ENCODE results near the gene PRRT1B. TPM values are rescaled to one million over a fixed set of nuclear protein-coding genes. Genes with fewer than 3 reads are reported as not detected.

Gene PRRT1B
- total and polyA plus RNA-seq, 9 of the 15 experiments (the other 6 are each of a cell fraction or from before 2014, with no cell fraction given): not detected

DNA sequence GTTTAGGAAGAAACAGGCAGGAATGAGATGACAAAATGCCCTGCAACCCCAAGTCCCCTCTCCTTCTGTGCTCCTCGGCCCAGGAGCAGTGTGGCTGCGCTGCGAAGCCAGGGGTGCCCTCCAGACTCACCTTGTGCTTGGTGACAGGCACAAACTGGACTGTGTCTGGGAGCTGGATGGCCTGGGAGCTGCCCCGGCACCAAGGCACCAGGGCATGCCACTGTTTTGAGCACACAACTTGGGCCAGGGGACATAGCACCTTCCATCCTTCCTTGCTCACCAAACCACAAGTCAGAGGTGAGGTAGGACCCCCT is 51.1 kb downstream of the PRRT1B start (continued):
- TF ChIP-seq, protein P1, sequence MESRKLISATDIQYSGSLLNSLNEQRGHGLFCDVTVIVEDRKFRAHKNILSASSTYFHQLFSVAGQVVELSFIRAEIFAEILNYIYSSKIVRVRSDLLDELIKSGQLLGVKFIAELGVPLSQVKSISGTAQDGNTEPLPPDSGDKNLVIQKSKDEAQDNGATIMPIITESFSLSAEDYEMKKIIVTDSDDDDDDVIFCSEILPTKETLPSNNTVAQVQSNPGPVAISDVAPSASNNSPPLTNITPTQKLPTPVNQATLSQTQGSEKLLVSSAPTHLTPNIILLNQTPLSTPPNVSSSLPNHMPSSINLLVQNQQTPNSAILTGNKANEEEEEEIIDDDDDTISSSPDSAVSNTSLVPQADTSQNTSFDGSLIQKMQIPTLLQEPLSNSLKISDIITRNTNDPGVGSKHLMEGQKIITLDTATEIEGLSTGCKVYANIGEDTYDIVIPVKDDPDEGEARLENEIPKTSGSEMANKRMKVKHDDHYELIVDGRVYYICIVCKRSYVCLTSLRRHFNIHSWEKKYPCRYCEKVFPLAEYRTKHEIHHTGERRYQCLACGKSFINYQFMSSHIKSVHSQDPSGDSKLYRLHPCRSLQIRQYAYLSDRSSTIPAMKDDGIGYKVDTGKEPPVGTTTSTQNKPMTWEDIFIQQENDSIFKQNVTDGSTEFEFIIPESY (CRISPR knock-in tag; IDR thresholded peaks at IDR 0.05): no peak
- TF ChIP-seq, protein P2, sequence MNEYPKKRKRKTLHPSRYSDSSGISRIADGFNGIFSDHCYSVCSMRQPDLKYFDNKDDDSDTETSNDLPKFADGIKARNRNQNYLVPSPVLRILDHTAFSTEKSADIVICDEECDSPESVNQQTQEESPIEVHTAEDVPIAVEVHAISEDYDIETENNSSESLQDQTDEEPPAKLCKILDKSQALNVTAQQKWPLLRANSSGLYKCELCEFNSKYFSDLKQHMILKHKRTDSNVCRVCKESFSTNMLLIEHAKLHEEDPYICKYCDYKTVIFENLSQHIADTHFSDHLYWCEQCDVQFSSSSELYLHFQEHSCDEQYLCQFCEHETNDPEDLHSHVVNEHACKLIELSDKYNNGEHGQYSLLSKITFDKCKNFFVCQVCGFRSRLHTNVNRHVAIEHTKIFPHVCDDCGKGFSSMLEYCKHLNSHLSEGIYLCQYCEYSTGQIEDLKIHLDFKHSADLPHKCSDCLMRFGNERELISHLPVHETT (CRISPR knock-in tag; conservative IDR thresholded peaks at IDR 0.05 in 1 of 2, IDR thresholded peaks at IDR 0.05 in 1 of 2): no peak

DNA sequence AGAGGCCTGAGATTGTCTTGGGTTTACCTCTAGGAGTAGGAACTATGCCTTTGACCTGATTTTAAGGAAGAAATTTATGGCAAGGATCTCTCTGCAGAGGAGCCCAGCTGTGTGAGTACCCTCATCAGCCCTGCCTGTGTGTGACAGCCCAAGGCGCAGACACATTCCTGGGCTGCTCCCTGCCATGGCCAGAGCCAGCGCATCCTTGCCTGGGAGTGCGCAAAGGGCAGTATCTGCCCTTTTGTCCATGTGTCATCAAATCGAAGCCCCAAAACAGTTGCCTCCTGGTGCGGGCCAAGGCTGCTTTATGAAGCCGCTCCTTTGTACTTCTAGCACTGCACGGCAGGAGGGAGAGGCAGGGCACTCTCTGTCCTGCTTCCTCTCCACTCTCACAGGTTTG is 51.9 kb downstream of the PRRT1B start:
- H3K9me1 ChIP-seq (ENCODE audit: control insufficient read depth, insufficient read depth, low read length): no peaks in the 10 kb centered on the region
- BruUV-seq (replicated peaks): no TSS peak
- no peak overlapping the region for H2AFZ ChIP-seq (ENCODE audit: low read depth, low read length)
- FAIRE-seq: no peak
- no peaks in the 10 kb centered on the region for H3K79me2 ChIP-seq (ENCODE audit: control insufficient read depth, insufficient read depth, low read length)
- peak overlapping the region in 1 of 2 experiments; percentile 50; a peak in 2 of 4 replicates for H3K9ac ChIP-seq (ENCODE audit: insufficient read depth in 1 of 2, low read depth in 2 of 2, low read length in 2 of 2)
- no peaks in the 10 kb centered on the region for H4K20me1 ChIP-seq (replicated peaks; ENCODE audit: control insufficient read depth, insufficient read depth, low read length)
- no peaks in the 10 kb centered on the region for H3K9me3 ChIP-seq (replicated peaks; ENCODE audit: control insufficient read depth, insufficient read depth, low read depth, low read length)
- ChIA-PET POLR2A (interaction anchor here (0.6 to 0.9 kb wide), 2 partner anchors 8 to 141 kb away, joined by 4 to 5 read pairs; no protein-coding TSS in a partner anchor), CTCF (ENCODE audit: low intra/inter-chr PET ratio) (no interaction called here)
- H3K4me1 ChIP-seq (replicated peaks in 1 of 2; ENCODE audit: control insufficient read depth in 2 of 2, insufficient read depth in 2 of 2, low read length in 2 of 2): peaks cover 6 to 19% of the 10 kb centered on the region in 2 experiments; a peak in 4 of 5 replicates
- no peak for DNase-seq (ENCODE audit: extremely low read depth in 1 of 4, low spot score in 3 of 4)
- H3K36me3 ChIP-seq (ENCODE audit: control insufficient read depth, insufficient read depth, low read length): peaks cover 35% of the 10 kb centered on the region; the same call in 2 of the 3 replicates
- no peak overlapping the region for H3K4me3 ChIP-seq
- no peak overlapping the region for H3K4me2 ChIP-seq (ENCODE audit: insufficient read depth, low read length)
- H3K27ac ChIP-seq (ENCODE audit: extremely low read depth, low read depth, low read length): no peak overlapping the region
- no peak for ATAC-seq
- H3K27me3 ChIP-seq (ENCODE audit: control insufficient read depth in 2 of 2, insufficient read depth in 2 of 2, low read length in 2 of 2): no peaks in the 10 kb centered on the region
- WGBS (ENCODE audit: insufficient coverage, low coverage, missing lambda C conversion rate): 91% methylated on average over 7 of the region's 7 CpGs
- in situ Hi-C loops (cut with MboI) (no loop called here), intact Hi-C loops (cut with micrococcal nuclease) (no loop called here)
- TF ChIP-seq CEBPG (CRISPR knock-in tag; IDR thresholded peaks at IDR 0.05) (no peak), CEBPG (tag; conservative IDR thresholded peaks at IDR 0.05 in 1 of 2, IDR thresholded peaks at IDR 0.05 in 1 of 2) (no peak), POLR2AphosphoS2 (IDR thresholded peaks at IDR 0.05; ENCODE audit: low read length) (no peak), NFRKB (IDR thresholded peaks at IDR 0.05; ENCODE audit: low read depth) (no peak), KLF10 (CRISPR knock-in tag; IDR thresholded peaks at IDR 0.05) (no peak), SUPT5H (IDR thresholded peaks at IDR 0.05) (no peak), GTF2E2 (tag; IDR thresholded peaks at IDR 0.05) (no peak), ZNF384 (IDR thresholded peaks at IDR 0.05; ENCODE audit: low read depth, low read length) (no peak)
- TF ChIP-seq, protein P3, sequence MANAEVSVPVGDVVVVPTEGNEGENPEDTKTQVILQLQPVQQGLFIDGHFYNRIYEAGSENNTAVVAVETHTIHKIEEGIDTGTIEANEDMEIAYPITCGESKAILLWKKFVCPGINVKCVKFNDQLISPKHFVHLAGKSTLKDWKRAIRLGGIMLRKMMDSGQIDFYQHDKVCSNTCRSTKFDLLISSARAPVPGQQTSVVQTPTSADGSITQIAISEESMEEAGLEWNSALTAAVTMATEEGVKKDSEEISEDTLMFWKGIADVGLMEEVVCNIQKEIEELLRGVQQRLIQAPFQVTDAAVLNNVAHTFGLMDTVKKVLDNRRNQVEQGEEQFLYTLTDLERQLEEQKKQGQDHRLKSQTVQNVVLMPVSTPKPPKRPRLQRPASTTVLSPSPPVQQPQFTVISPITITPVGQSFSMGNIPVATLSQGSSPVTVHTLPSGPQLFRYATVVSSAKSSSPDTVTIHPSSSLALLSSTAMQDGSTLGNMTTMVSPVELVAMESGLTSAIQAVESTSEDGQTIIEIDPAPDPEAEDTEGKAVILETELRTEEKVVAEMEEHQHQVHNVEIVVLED (CRISPR knock-in tag; IDR thresholded peaks at IDR 0.05): no peak
- TF ChIP-seq, protein P4, sequence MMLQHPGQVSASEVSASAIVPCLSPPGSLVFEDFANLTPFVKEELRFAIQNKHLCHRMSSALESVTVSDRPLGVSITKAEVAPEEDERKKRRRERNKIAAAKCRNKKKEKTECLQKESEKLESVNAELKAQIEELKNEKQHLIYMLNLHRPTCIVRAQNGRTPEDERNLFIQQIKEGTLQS (IDR thresholded peaks at IDR 0.05): no peak
- TF ChIP-seq, protein P4 (CRISPR knock-in tag; conservative IDR thresholded peaks at IDR 0.05): no peak
- TF ChIP-seq, protein P5, sequence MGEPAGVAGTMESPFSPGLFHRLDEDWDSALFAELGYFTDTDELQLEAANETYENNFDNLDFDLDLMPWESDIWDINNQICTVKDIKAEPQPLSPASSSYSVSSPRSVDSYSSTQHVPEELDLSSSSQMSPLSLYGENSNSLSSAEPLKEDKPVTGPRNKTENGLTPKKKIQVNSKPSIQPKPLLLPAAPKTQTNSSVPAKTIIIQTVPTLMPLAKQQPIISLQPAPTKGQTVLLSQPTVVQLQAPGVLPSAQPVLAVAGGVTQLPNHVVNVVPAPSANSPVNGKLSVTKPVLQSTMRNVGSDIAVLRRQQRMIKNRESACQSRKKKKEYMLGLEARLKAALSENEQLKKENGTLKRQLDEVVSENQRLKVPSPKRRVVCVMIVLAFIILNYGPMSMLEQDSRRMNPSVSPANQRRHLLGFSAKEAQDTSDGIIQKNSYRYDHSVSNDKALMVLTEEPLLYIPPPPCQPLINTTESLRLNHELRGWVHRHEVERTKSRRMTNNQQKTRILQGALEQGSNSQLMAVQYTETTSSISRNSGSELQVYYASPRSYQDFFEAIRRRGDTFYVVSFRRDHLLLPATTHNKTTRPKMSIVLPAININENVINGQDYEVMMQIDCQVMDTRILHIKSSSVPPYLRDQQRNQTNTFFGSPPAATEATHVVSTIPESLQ (CRISPR knock-in tag; IDR thresholded peaks at IDR 0.05): no peak
